Astrocyte (in vitro differentiated cells and primary cell): ENCODE results near the gene CDC42BPA. TPM values are rescaled to one million over a fixed set of nuclear protein-coding genes. Genes with fewer than 3 reads are reported as not detected.

Source experiments
- DNase-seq: peaks from one replicate; pipeline ENCODE4 v3.0.0-alpha.2; 2010; ENCODE audit warnings: low read depth
- FAIRE-seq: peaks from 2 replicates; lab custom pipeline; 2011; peaks lifted over from hg19 to GRCh38; lab: Jason Lieb, UNC
- H2AFZ ChIP-seq: 2 replicates; pipeline ENCODE4 v1.6.0; 2012; ENCODE audit warnings: low read depth, low read length, inconsistent platforms
- H3K27ac ChIP-seq: 2 replicates; pipeline ENCODE4 v1.5.1; 2011; ENCODE audit warnings: low read depth, low read length, inconsistent platforms
- H3K27me3 ChIP-seq: 2 replicates; pipeline ENCODE4 v1.6.0; 2011; ENCODE audit warnings: low read length, inconsistent platforms; ENCODE audit not compliant: insufficient read depth
- H3K36me3 ChIP-seq: 2 replicates; pipeline ENCODE4 v1.5.1; 2011; ENCODE audit warnings: low read length, inconsistent platforms; ENCODE audit not compliant: insufficient read depth
- H3K4me1 ChIP-seq: 2 replicates; pipeline ENCODE4 v1.5.1; 2011; ENCODE audit warnings: low read length, inconsistent platforms; ENCODE audit not compliant: insufficient read depth
- H3K4me2 ChIP-seq: 2 replicates; pipeline ENCODE4 v1.6.0; 2012; ENCODE audit warnings: low read length, inconsistent platforms
- H3K4me3 ChIP-seq: 2 replicates; pipeline ENCODE4 v1.5.1; 2011; ENCODE audit warnings: low read depth, mild to moderate bottlenecking, low read length, inconsistent platforms; ENCODE audit not compliant: insufficient read depth
- H3K79me2 ChIP-seq: 2 replicates; pipeline ENCODE4 v1.6.0; 2012; ENCODE audit warnings: mild to moderate bottlenecking, low read length, inconsistent platforms; ENCODE audit not compliant: insufficient read depth
- H3K9ac ChIP-seq: 2 replicates; pipeline ENCODE4 v1.6.0; 2012; ENCODE audit warnings: mild to moderate bottlenecking, low read length, inconsistent platforms
- H3K9me3 ChIP-seq: 2 replicates; pipeline ENCODE4 v1.5.1; 2012; ENCODE audit warnings: low read depth, mild to moderate bottlenecking, low read length, inconsistent platforms; ENCODE audit not compliant: insufficient read depth
- H4K20me1 ChIP-seq: 2 replicates; pipeline ENCODE4 v1.6.0; 2012; ENCODE audit warnings: low read length, inconsistent platforms; ENCODE audit not compliant: insufficient read depth
- H3K27ac Mint-ChIP-seq: one replicate; pipeline ENCODE4 v1.8.0; 2021; ENCODE audit warnings: mild to moderate bottlenecking, mixed read lengths; ENCODE audit not compliant: unreplicated experiment
- H3K27me3 Mint-ChIP-seq: one replicate; pipeline ENCODE4 v1.8.0; 2021; ENCODE audit warnings: low read depth, mixed read lengths; ENCODE audit not compliant: unreplicated experiment
- H3K36me3 Mint-ChIP-seq: one replicate; pipeline ENCODE4 v1.8.0; 2021; ENCODE audit warnings: low read depth, mixed read lengths; ENCODE audit not compliant: unreplicated experiment
- H3K4me1 Mint-ChIP-seq: one replicate; pipeline ENCODE4 v1.8.0; 2021; ENCODE audit warnings: low read depth, mixed read lengths; ENCODE audit not compliant: unreplicated experiment
- H3K4me3 Mint-ChIP-seq: one replicate; pipeline ENCODE4 v1.8.0; 2021; ENCODE audit warnings: mild to moderate bottlenecking, moderate library complexity, mixed read lengths; ENCODE audit not compliant: unreplicated experiment
- H3K9me3 Mint-ChIP-seq: one replicate; pipeline ENCODE4 v1.8.0; 2021; ENCODE audit warnings: mild to moderate bottlenecking, mixed read lengths; ENCODE audit not compliant: unreplicated experiment
- EZH2 ChIP-seq: IDR thresholded peaks from 2 replicates; pipeline ENCODE4 v1.6.1; 2012; ENCODE audit warnings: mild to moderate bottlenecking, low read length, inconsistent platforms; ENCODE audit not compliant: insufficient read depth
- total RNA-seq: library from RNA; stranded (reverse); gene quantifications from 2 replicates; pipeline ENCODE4 v1.2.1, GENCODE V29; 2021
- TF ChIP-seq, protein P1 (sequence below): IDR thresholded peaks from 2 replicates; pipeline ENCODE4 v1.5.1; 2011; ENCODE audit warnings: low read depth, mild to moderate bottlenecking, inconsistent platforms, low read length, moderate library complexity; ENCODE audit not compliant: insufficient read depth

The CDC42BPA gene
- total RNA-seq, 1 donor from 2014 or later: 34.5 TPM

DNA sequence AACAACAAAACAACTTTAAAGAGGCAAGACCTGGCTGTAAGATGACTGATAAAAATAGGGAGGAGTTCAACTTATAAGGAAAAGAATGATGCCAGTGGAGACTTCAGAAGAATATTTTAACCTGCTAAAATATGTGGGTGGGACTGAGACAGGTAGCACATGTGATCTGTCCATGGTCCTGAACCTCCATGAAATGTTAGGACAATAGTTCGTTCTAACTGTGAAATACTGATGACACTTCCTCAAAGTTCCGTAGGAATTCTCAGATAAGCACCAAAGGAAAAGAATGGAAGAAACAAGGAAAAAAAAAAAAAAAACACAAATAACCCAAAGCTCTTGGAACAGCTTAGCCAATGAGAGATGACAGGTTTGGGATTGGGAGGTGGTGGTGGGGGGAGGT is 44.7 kb downstream of the CDC42BPA start:
- Mint-ChIP-seq H3K36me3 (no peaks in the 10 kb centered on the region), H3K27ac (no peak overlapping the region), H3K9me3 (no peaks in the 10 kb centered on the region), H3K4me1 (no peaks in the 10 kb centered on the region), H3K27me3 (no peaks in the 10 kb centered on the region), H3K4me3 (no peak overlapping the region)
- FAIRE-seq (no peak), DNase-seq (no peak)
- no peak overlapping the region for H3K27ac ChIP-seq
- no peak overlapping the region for H3K4me3 ChIP-seq
- H3K9me3 ChIP-seq: no peaks in the 10 kb centered on the region
- H3K9ac ChIP-seq: no peak overlapping the region
- H3K4me1 ChIP-seq: no peaks in the 10 kb centered on the region
- peaks cover 47% of the 10 kb centered on the region for H4K20me1 ChIP-seq
- TF ChIP-seq, protein P1, sequence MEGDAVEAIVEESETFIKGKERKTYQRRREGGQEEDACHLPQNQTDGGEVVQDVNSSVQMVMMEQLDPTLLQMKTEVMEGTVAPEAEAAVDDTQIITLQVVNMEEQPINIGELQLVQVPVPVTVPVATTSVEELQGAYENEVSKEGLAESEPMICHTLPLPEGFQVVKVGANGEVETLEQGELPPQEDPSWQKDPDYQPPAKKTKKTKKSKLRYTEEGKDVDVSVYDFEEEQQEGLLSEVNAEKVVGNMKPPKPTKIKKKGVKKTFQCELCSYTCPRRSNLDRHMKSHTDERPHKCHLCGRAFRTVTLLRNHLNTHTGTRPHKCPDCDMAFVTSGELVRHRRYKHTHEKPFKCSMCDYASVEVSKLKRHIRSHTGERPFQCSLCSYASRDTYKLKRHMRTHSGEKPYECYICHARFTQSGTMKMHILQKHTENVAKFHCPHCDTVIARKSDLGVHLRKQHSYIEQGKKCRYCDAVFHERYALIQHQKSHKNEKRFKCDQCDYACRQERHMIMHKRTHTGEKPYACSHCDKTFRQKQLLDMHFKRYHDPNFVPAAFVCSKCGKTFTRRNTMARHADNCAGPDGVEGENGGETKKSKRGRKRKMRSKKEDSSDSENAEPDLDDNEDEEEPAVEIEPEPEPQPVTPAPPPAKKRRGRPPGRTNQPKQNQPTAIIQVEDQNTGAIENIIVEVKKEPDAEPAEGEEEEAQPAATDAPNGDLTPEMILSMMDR: no peak
- no peak for TF ChIP-seq EZH2
- peaks cover 73% of the 10 kb centered on the region for H3K79me2 ChIP-seq
- H3K36me3 ChIP-seq: no peaks in the 10 kb centered on the region
- H3K4me2 ChIP-seq: no peak overlapping the region
- H3K27me3 ChIP-seq: no peaks in the 10 kb centered on the region
- H2AFZ ChIP-seq: no peak overlapping the region

- H3K4me2 ChIP-seq: no peak overlapping the region
- Mint-ChIP-seq H3K9me3 (no peaks in the 10 kb centered on the region), H3K4me1 (no peaks in the 10 kb centered on the region), H3K27me3 (no peaks in the 10 kb centered on the region), H3K4me3 (no peak overlapping the region), H3K36me3 (no peaks in the 10 kb centered on the region), H3K27ac (no peak overlapping the region)
- no peak for FAIRE-seq
- no peak overlapping the region for H3K4me3 ChIP-seq
- no peak overlapping the region for H2AFZ ChIP-seq
- no peak overlapping the region for H3K9ac ChIP-seq
- no peaks in the 10 kb centered on the region for H3K4me1 ChIP-seq
- no peaks in the 10 kb centered on the region for H3K27me3 ChIP-seq
- H3K79me2 ChIP-seq: peaks cover 73% of the 10 kb centered on the region
- DNase-seq: no peak
- H3K27ac ChIP-seq: no peak overlapping the region
- H4K20me1 ChIP-seq: peaks cover 48% of the 10 kb centered on the region
- no peaks in the 10 kb centered on the region for H3K9me3 ChIP-seq
- no peaks in the 10 kb centered on the region for H3K36me3 ChIP-seq
- TF ChIP-seq, protein P1: no peak
- TF ChIP-seq EZH2: no peak
Measured at GRCh38 chr1:227272428-227272827, 45.9 kb downstream of the CDC42BPA start.

DNA sequence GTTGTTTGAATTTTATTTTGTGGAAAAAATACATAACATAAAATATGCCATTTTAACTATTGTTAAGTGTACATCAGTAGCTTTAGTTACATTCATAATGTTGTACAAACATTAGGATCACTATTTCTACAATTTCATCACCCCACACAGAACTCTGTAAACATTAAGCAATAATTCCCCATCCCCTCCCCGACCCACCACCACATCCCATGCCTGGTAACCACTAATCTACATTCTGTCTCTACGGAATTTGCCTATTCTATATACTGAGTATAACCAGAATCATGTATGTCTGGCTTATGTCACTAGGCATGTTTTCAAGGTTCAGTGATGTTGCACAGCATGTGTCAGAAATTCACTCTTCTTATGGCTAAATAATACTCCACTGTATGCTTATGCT is 47.7 kb downstream of the CDC42BPA start:
- Histone ChIP-seq H3K4me2 (no peak overlapping the region), H3K79me2 (peaks cover 87% of the 10 kb centered on the region), H3K27ac (no peak overlapping the region), H3K9ac (no peak overlapping the region), H3K27me3 (no peaks in the 10 kb centered on the region), H4K20me1 (peaks cover 62% of the 10 kb centered on the region), H2AFZ (no peak overlapping the region), H3K36me3 (no peaks in the 10 kb centered on the region), H3K4me3 (no peak overlapping the region), H3K9me3 (no peaks in the 10 kb centered on the region), H3K4me1 (no peaks in the 10 kb centered on the region)
- Mint-ChIP-seq H3K4me3 (no peak overlapping the region), H3K4me1 (no peaks in the 10 kb centered on the region), H3K27me3 (no peaks in the 10 kb centered on the region), H3K36me3 (no peaks in the 10 kb centered on the region), H3K27ac (no peak overlapping the region), H3K9me3 (no peaks in the 10 kb centered on the region)
- TF ChIP-seq, protein P1: no peak
- TF ChIP-seq EZH2: no peak
- no peak for DNase-seq
- FAIRE-seq: no peak
